Ascending aorta (tissue), 2 donors: ENCODE measurements around the gene EGF. TPM values are rescaled to one million over a fixed set of nuclear protein-coding genes. Genes with fewer than 3 reads are reported as not detected.

Source experiments
- DNase-seq, 2 donors: peaks; one replicate each; pipeline ENCODE4 v3.0.0-alpha.2; 2019; ENCODE audit warnings: low spot score in 2 of 2
- H3K27ac ChIP-seq, 2 donors: fragments of 200-600 bp; sonication (generic); one replicate each; pipeline ENCODE4 v1.5.1; 2016 to 2017; ENCODE audit warnings: mild to moderate bottlenecking in 1 of 2
- H3K27me3 ChIP-seq: fragments of 200-600 bp; sonication (generic); one replicate; pipeline ENCODE4 v1.5.1; 2017
- H3K36me3 ChIP-seq, 2 donors: fragments of 200-600 bp; sonication (generic); one replicate each; pipeline ENCODE4 v1.5.1; 2016
- H3K4me1 ChIP-seq, 2 donors: fragments of 200-600 bp; sonication (generic); one replicate each; pipeline ENCODE4 v1.5.1; 2016 to 2017; ENCODE audit warnings: mild to moderate bottlenecking in 1 of 2
- H3K4me3 ChIP-seq, 2 donors: fragments of 200-600 bp; sonication (generic); one replicate each; pipeline ENCODE4 v1.5.1; 2016 to 2017; ENCODE audit warnings: mild to moderate bottlenecking in 1 of 2
- H3K9me3 ChIP-seq, 2 donors: fragments of 200-600 bp; sonication (generic); one replicate each; pipeline ENCODE4 v1.5.1; 2016
- CTCF ChIP-seq, 3 experiments: fragments of 200-600 bp in 2 of 3; fragments of 450-650 bp in 1 of 3; sonication (generic) in 2 of 3; IDR thresholded peaks; one replicate each; pipeline ENCODE4 v1.5.1; 2016 to 2019; ENCODE audit warnings: antibody characterized with exemption in 3 of 3, mild to moderate bottlenecking in 1 of 3, moderate library complexity in 1 of 3
- intact Hi-C: fragments of 100-400 bp; cut with DNase I; formaldehyde crosslinking; loops from one replicate; pipeline ENCODE4 v1.15.1; 2023
- total RNA-seq: library from RNA; depleted of rRNA; stranded (reverse); fragments of >200 nt; gene quantifications from one replicate; pipeline ENCODE4 v1.1.0, GENCODE V29; 2016

Gene EGF
- total RNA-seq, 1 donor from 2014 or later: not detected

DNA sequence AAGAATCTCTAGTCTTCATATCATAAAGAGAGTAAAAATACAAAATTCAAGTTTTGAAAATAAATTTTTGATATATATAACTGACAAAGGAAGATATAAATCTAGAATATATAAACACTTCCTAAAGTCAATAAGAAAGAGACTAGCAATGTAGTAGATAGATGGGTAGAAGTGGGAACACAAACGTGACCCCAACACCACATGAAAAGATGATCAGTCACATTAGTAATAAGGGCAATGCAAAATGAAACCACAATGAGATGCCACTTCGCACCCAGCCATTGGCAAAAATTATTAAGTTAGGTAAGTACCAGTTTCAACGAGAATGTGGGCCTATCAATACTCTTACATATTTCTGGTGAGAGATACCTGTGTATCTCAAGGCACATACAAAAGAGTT is 106.5 kb downstream of the EGF start:
- H3K4me3 ChIP-seq: no peak overlapping the region
- H3K9me3 ChIP-seq: no peaks in the 10 kb centered on the region
- no peaks in the 10 kb centered on the region for H3K4me1 ChIP-seq
- no peak overlapping the region for H3K27ac ChIP-seq
- TF ChIP-seq CTCF (IDR thresholded peaks at IDR 0.05): no peak
- intact Hi-C loops: no loop called here
- no peaks in the 10 kb centered on the region for H3K27me3 ChIP-seq
- no peak for DNase-seq
- no peaks in the 10 kb centered on the region for H3K36me3 ChIP-seq

GRCh38 chr4:110020139-110020538 is 107.5 kb downstream of the EGF start:
- H3K36me3 ChIP-seq: no peaks in the 10 kb centered on the region
- H3K4me3 ChIP-seq: no peak overlapping the region
- no peaks in the 10 kb centered on the region for H3K27me3 ChIP-seq
- no peaks in the 10 kb centered on the region for H3K9me3 ChIP-seq
- no peaks in the 10 kb centered on the region for H3K4me1 ChIP-seq
- no peak overlapping the region for H3K27ac ChIP-seq
- TF ChIP-seq CTCF (IDR thresholded peaks at IDR 0.05): no peak
- intact Hi-C loops: no loop called here
- no peak for DNase-seq

- H3K4me1 ChIP-seq: no peaks in the 10 kb centered on the region
- no peaks in the 10 kb centered on the region for H3K36me3 ChIP-seq
- H3K4me3 ChIP-seq: no peak overlapping the region
- H3K27ac ChIP-seq: no peak overlapping the region
- intact Hi-C loops: no loop called here
- no peaks in the 10 kb centered on the region for H3K9me3 ChIP-seq
- no peak for DNase-seq
- H3K27me3 ChIP-seq: no peaks in the 10 kb centered on the region
- no peak for TF ChIP-seq CTCF (IDR thresholded peaks at IDR 0.05)
Observed at GRCh38 chr4:110020646-110021443, 108.2 kb downstream of the EGF start.

DNA sequence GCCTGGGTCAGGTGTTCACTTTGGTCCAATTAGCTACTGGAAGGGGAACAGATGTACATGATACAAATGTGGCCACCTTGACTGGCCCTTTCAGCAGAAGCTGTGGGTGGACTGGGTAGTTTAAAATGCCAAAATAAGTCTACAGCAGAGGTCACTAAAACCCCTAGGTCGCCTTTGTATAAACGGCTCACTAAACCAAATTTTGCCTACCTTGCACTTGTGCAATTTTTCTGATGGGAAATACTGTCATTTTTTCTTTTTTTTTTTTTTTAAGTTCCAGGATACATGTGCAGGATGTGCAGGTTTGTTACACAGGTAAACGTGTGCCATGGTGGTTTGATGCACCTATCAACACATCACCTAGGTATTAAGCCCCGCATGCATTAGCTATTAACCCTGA is 109.8 kb downstream of the EGF start:
- no peaks in the 10 kb centered on the region for H3K27me3 ChIP-seq
- H3K27ac ChIP-seq: no peak overlapping the region
- DNase-seq: no peak
- H3K36me3 ChIP-seq: no peaks in the 10 kb centered on the region
- H3K4me3 ChIP-seq: no peak overlapping the region
- intact Hi-C loops: no loop called here
- no peaks in the 10 kb centered on the region for H3K4me1 ChIP-seq
- H3K9me3 ChIP-seq: no peaks in the 10 kb centered on the region
- TF ChIP-seq CTCF (IDR thresholded peaks at IDR 0.05): no peak

- DNase-seq: no peak
- no peak overlapping the region for H3K4me3 ChIP-seq
- intact Hi-C loops: no loop called here
- H3K36me3 ChIP-seq: no peaks in the 10 kb centered on the region
- H3K4me1 ChIP-seq: no peaks in the 10 kb centered on the region
- H3K27me3 ChIP-seq: no peaks in the 10 kb centered on the region
- H3K9me3 ChIP-seq: no peaks in the 10 kb centered on the region
- no peak overlapping the region for H3K27ac ChIP-seq
- no peak for TF ChIP-seq CTCF (IDR thresholded peaks at IDR 0.05)
Observed at GRCh38 chr4:110025056-110025455, 112.4 kb downstream of the EGF start.
